Activated CD8-positive, alpha-beta T cell treated with anti-CD3 and anti-CD28 coated beads for 36 hours (primary cell): ENCODE measurements around the gene SF3A2. TPM values are rescaled to one million over a fixed set of nuclear protein-coding genes. Genes with fewer than 3 reads are reported as not detected.
A peak's percentile ranks its signal among the peaks of the same experiment; 100 is the strongest.

ENCODE experiments used
- ATAC-seq: fragments of 200-7000 bp; cut with Tn5 transposase; one replicate; pipeline ENCODE4 v1.10.0; 2021; ENCODE audit warnings: mild to moderate bottlenecking, moderate library complexity
- CTCF ChIA-PET: fragments of 350-600 bp; sonication (Branson Sonifier 250); formaldehyde crosslinking; loops from one replicate; lab custom pipeline; 2021; ENCODE audit warnings: antibody characterized with exemption; lab: Charles Lee
- POLR2A ChIA-PET: fragments of 350-600 bp; sonication (Branson Sonifier 250); formaldehyde crosslinking; loops from one replicate; lab custom pipeline; 2021; ENCODE audit warnings: antibody characterized with exemption; lab: Charles Lee
- DNase-seq: peaks from one replicate; pipeline ENCODE4 v3.0.0-alpha.2; 2020
- H3K27ac Mint-ChIP-seq: one replicate; pipeline ENCODE4 v1.8.0; 2021; ENCODE audit warnings: mild to moderate bottlenecking, mixed read lengths
- H3K27me3 Mint-ChIP-seq: one replicate; pipeline ENCODE4 v1.8.0; 2021; ENCODE audit warnings: mixed read lengths
- H3K36me3 Mint-ChIP-seq: one replicate; pipeline ENCODE4 v1.8.0; 2021; ENCODE audit warnings: low read depth, mixed read lengths
- H3K4me1 Mint-ChIP-seq: one replicate; pipeline ENCODE4 v1.8.0; 2021; ENCODE audit warnings: low read depth, mixed read lengths
- H3K4me3 Mint-ChIP-seq: one replicate; pipeline ENCODE4 v1.8.0; 2021; ENCODE audit warnings: mild to moderate bottlenecking, moderate library complexity, mixed read lengths
- H3K9me3 Mint-ChIP-seq: one replicate; pipeline ENCODE4 v1.8.0; 2021; ENCODE audit warnings: mixed read lengths
- intact Hi-C: fragments of 100-400 bp; cut with micrococcal nuclease; formaldehyde crosslinking; loops from one replicate; pipeline ENCODE4 v1.10.0; 2022
- total RNA-seq, 2 experiments: library from RNA; stranded (reverse); gene quantifications; one replicate each; pipeline ENCODE4 v1.2.3, GENCODE V29; 2021
- TF ChIP-seq, protein P1 (sequence below): fragments of 200-600 bp; IDR thresholded peaks from one replicate; pipeline ENCODE4 v1.8.0; 2022; ENCODE audit warnings: antibody characterized with exemption, mild to moderate bottlenecking

The SF3A2 gene
- total RNA-seq, 2 experiments from 2014 or later, result 157 to 163 TPM

DNA sequence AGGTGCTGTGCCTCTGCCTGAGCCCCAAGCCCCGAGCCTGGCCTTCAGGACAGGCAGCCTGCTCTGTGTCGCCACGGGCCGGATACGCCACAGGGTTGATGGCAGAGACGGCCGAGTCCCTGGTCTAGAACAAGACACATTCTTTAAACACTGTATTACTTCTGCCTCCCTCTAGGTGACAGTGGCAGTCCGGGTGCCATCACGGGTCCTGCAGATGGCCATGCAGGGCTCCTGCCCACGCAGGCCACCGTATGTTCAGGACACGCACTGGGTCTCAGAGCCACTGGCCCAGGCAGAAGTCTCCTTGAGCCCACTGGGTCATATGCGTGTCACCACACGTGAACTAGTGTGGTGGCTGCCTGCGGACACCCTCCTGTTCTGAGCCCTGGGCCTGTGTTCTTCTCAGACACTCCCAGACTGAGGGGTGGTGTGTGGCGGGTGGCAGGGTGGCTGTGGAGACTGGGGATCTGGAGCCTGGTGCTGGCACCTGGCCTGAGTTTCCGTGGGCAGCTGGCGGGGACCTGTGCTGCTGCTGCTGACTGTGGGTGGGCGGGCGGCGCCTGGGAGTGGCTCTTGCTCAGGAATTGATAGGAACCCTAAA lies 4.9 kb upstream of the SF3A2 start:
- CTCF ChIA-PET, result interaction anchor here (1.4 kb wide), 1 partner anchor 30 kb away, joined by 3 read pairs; no protein-coding TSS in a partner anchor
- ATAC-seq (no peak), DNase-seq (no peak)
- Mint-ChIP-seq H3K36me3 (peaks cover 38% of the 10 kb centered on the region), H3K27ac (peak overlapping the region; percentile 55), H3K4me3 (no peak overlapping the region), H3K9me3 (no peaks in the 10 kb centered on the region), H3K4me1 (peaks cover 18% of the 10 kb centered on the region), H3K27me3 (no peaks in the 10 kb centered on the region)
- TF ChIP-seq, protein P1, sequence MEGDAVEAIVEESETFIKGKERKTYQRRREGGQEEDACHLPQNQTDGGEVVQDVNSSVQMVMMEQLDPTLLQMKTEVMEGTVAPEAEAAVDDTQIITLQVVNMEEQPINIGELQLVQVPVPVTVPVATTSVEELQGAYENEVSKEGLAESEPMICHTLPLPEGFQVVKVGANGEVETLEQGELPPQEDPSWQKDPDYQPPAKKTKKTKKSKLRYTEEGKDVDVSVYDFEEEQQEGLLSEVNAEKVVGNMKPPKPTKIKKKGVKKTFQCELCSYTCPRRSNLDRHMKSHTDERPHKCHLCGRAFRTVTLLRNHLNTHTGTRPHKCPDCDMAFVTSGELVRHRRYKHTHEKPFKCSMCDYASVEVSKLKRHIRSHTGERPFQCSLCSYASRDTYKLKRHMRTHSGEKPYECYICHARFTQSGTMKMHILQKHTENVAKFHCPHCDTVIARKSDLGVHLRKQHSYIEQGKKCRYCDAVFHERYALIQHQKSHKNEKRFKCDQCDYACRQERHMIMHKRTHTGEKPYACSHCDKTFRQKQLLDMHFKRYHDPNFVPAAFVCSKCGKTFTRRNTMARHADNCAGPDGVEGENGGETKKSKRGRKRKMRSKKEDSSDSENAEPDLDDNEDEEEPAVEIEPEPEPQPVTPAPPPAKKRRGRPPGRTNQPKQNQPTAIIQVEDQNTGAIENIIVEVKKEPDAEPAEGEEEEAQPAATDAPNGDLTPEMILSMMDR, result no peak
- intact Hi-C loops, result loop anchor here (10.0 kb wide), 1 partner anchor 57 kb away; no protein-coding TSS in a partner anchor
- POLR2A ChIA-PET, result interaction anchor here (0.8 to 1.4 kb wide), 4 partner anchors 8 to 60 kb away, joined by 3 to 6 read pairs (median 4); no protein-coding TSS in a partner anchor

DNA sequence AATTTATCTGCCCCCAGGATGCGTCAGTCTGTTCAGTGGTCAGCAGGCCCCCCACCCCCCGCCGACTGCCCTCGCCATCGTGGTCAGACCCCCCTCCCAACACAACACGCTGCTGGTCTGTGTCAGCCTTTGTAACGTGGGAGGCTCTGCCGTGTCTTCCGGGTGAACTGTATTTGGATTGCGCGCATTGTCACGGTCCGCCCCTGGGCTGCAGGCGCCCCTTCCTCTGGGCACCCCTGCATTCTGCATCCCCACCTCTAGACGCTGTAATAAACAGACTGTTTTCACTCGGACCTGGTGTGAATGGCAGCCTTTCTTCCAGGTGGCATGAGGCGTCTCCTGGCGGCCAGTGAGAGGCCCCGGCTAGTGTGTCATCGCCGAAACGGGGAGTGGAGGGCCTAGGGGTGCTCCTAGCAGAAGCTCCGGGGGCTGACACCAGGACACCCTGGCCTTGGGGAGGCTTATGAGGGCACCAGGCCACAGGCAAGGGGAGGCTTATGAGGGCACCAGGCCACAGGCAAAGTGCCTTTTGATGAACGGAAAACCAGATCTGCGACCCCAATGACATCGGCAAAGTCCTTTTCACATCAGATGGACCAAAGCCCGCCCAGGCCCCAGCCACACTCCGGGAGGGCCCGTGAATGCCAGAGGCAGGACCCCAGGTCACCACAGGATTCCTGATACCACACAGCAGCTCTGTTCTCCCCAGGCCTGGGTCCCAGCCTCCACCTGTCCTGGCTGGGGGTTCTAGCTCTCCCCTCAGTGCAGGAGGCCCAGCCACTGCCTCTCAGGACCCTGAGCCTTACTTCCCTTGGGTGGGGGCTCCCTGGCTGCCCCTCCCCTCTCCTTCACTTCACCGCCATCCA lies 4.1 kb upstream of the SF3A2 start:
- no peak for ATAC-seq
- POLR2A ChIA-PET, result interaction anchor here (1.0 to 2.2 kb wide), 9 partner anchors 8 to 64 kb away, joined by 3 to 11 read pairs (median 5); no protein-coding TSS in a partner anchor
- DNase-seq, result no peak
- Mint-ChIP-seq H3K9me3 (no peaks in the 10 kb centered on the region), H3K27ac (peak overlapping the region; percentile 61), H3K27me3 (no peaks in the 10 kb centered on the region), H3K36me3 (peaks cover 41% of the 10 kb centered on the region), H3K4me1 (peaks cover 18% of the 10 kb centered on the region), H3K4me3 (no peak overlapping the region)
- CTCF ChIA-PET, result interaction anchor here (1.4 kb wide), 1 partner anchor 30 kb away, joined by 3 read pairs; no protein-coding TSS in a partner anchor
- TF ChIP-seq, protein P1, result no peak
- intact Hi-C loops, result loop anchor here (10.0 kb wide), 1 partner anchor 58 kb away; no protein-coding TSS in a partner anchor

- TF ChIP-seq, protein P1, result no peak
- Mint-ChIP-seq H3K4me1 (peaks cover 31% of the 10 kb centered on the region), H3K36me3 (peaks cover 49% of the 10 kb centered on the region), H3K27ac (peak overlapping the region; percentile 56), H3K27me3 (no peaks in the 10 kb centered on the region), H3K4me3 (peak overlapping the region; percentile 92), H3K9me3 (no peaks in the 10 kb centered on the region)
- ChIA-PET CTCF (interaction anchor here (1.0 to 1.4 kb wide), 2 partner anchors 28 to 78 kb away, joined by 3 to 5 read pairs; no protein-coding TSS in a partner anchor), POLR2A (interaction anchor here (0.9 to 2.2 kb wide), 15 partner anchors 9 to 179 kb away, joined by 3 to 11 read pairs (median 3); no protein-coding TSS in a partner anchor)
- intact Hi-C loops, result loop anchor here (10.0 kb wide), 1 partner anchor 59 kb away; no protein-coding TSS in a partner anchor
- ATAC-seq (no peak), DNase-seq (no peak)
These were observed 2.9 kb upstream of the SF3A2 start for GRCh38 chr19:2233601-2234280.

GRCh38 chr19:2234996-2235380 lies 1.6 kb upstream of the SF3A2 start:
- POLR2A ChIA-PET, result interaction anchor here (0.8 to 1.7 kb wide), 11 partner anchors 8 to 196 kb away, joined by 3 to 8 read pairs (median 3); no protein-coding TSS in a partner anchor
- intact Hi-C loops, result loop anchor here (10.0 kb wide), 1 partner anchor 60 kb away; no protein-coding TSS in a partner anchor
- H3K36me3 Mint-ChIP-seq, result peaks cover 53% of the 10 kb centered on the region
- H3K4me3 Mint-ChIP-seq, result peak overlapping the region; percentile 92
- TF ChIP-seq, protein P1, result no peak
- H3K9me3 Mint-ChIP-seq, result no peaks in the 10 kb centered on the region
- DNase-seq (no peak), ATAC-seq (no peak)
- peaks cover 40% of the 10 kb centered on the region for H3K4me1 Mint-ChIP-seq
- CTCF ChIA-PET, result interaction anchor here (1.0 to 2.0 kb wide), 5 partner anchors 16 to 79 kb away, joined by 3 to 7 read pairs (median 5); no protein-coding TSS in a partner anchor
- H3K27me3 Mint-ChIP-seq, result no peaks in the 10 kb centered on the region
- peak overlapping the region; percentile 85 for H3K27ac Mint-ChIP-seq
